ENCODE results near the gene USP11. TPM values are rescaled to one million over a fixed set of nuclear protein-coding genes. Genes with fewer than 3 reads are reported as not detected.

USP11 gene
- total RNA-seq (2014; rRNA removed; shearing (Covaris generic)), result 97.8 and 105 TPM in 2 replicates

DNA sequence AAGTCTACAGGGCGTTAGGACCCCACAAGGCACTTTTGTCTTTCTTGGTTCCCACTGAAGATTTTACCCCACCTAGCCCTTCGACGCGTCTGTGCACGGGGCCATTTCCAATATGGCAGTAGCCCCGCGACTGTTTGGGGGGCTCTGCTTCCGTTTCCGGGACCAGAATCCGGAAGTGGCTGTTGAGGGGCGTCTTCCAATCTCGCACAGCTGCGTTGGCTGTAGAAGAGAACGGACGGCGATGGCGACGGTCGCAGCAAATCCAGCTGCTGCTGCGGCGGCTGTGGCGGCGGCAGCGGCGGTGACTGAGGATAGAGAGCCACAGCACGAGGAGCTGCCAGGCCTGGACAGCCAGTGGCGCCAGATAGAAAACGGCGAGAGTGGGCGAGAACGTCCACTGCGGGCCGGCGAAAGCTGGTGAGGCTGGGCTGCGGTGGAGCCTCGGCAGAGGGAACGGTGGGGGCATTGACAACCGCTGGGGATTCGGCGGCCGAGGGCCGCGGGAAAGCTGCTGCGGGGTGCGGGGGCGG is at the start of gene USP11:
TSS of gene USP11 (plus strand) at position 207 of the 530 bp plus-strand sequence. CDS start at position 242, 35 bp downstream.
- peak; percentile 79 for DNase-seq
- Histone ChIP-seq H3K27me3 (ENCODE audit: control insufficient read depth, insufficient read depth, low read length) (no peaks in the 10 kb centered on the region), H3K4me3 (ENCODE audit: insufficient read depth, low read depth, low read length) (peak within 1 kb of the TSS; percentile 94), H3K36me3 (replicated peaks; ENCODE audit: control insufficient read depth, insufficient read depth, low read length) (peaks cover 6% of the 10 kb centered on the region)

DNA sequence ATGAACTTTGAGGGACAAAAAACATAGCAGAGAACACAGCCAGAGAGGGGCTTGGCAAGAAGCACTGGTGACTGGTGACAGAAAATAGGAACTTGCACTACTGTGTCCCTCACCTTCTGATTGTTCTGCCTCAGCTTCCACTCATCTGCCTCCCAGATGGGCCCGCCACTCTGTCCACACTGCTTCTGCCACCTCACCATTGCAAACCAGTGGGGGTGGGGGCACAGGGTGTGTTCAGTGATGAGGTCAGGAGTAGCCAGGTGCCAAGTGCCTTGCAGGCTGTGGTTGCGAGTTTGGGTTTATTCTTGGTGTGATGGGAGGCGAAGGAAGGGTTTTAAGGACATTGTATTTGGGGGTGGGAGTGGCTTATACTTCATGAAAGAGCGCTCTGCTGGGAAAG is 48.3 kb upstream of the USP11 start:
- Histone ChIP-seq H3K4me3 (ENCODE audit: insufficient read depth, low read depth, low read length) (no peak overlapping the region), H3K27me3 (ENCODE audit: control insufficient read depth, insufficient read depth, low read length) (no peaks in the 10 kb centered on the region), H3K36me3 (replicated peaks; ENCODE audit: control insufficient read depth, insufficient read depth, low read length) (peaks cover 16% of the 10 kb centered on the region)
- DNase-seq, result no peak

DNA sequence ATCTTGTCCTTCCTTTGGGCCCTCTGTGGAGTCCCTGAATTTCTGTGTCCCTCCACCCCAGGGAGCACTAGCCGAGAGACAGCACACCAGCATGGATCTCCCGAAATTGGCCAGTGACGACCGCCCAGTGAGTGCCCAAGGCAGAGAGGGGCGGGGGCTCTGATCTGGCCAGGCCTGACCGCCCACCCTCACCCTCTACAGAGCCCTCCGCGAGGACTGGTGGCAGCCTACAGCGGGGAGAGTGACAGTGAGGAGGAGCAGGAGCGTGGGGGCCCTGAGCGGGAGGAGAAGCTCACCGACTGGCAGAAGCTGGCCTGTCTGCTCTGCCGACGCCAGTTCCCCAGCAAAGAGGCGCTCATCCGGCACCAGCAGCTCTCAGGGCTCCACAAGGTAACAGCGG is 47.6 kb upstream of the USP11 start:
- H3K27me3 ChIP-seq (ENCODE audit: control insufficient read depth, insufficient read depth, low read length), result no peaks in the 10 kb centered on the region
- peaks cover 16% of the 10 kb centered on the region for H3K36me3 ChIP-seq (replicated peaks; ENCODE audit: control insufficient read depth, insufficient read depth, low read length)
- no peak for DNase-seq
- H3K4me3 ChIP-seq (ENCODE audit: insufficient read depth, low read depth, low read length), result no peak overlapping the region

DNA sequence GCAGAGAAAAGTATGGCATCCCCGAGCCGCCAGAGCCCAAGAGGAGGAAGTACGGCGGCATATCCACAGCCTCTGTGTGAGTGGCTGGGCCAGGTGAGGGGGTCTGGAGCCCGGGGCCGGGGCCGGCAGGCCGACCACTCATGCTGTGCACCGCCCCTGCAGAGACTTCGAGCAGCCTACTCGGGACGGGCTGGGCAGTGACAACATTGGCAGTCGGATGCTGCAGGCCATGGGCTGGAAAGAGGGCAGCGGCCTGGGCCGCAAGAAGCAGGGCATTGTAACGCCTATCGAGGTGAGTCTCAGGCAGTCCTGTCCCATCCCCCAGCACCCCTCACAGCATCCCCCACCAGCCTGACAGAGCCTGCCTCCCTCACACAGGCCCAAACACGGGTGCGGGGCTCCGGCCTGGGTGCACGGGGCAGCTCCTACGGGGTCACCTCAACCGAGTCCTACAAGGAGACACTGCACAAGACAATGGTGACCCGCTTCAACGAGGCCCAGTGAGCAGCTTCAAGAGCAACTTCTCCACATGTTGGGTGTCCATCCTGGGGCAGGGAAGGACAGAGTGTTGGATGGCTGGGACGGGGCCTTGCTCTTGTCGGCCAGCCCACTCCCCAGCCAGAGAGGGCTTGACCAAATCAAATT is 46.6 kb upstream of the USP11 start:
- H3K36me3 ChIP-seq (replicated peaks; ENCODE audit: control insufficient read depth, insufficient read depth, low read length), result peaks cover 12% of the 10 kb centered on the region
- no peak for DNase-seq
- no peak overlapping the region for H3K4me3 ChIP-seq (ENCODE audit: insufficient read depth, low read depth, low read length)
- peaks cover 3% of the 10 kb centered on the region for H3K27me3 ChIP-seq (ENCODE audit: control insufficient read depth, insufficient read depth, low read length)

DNA sequence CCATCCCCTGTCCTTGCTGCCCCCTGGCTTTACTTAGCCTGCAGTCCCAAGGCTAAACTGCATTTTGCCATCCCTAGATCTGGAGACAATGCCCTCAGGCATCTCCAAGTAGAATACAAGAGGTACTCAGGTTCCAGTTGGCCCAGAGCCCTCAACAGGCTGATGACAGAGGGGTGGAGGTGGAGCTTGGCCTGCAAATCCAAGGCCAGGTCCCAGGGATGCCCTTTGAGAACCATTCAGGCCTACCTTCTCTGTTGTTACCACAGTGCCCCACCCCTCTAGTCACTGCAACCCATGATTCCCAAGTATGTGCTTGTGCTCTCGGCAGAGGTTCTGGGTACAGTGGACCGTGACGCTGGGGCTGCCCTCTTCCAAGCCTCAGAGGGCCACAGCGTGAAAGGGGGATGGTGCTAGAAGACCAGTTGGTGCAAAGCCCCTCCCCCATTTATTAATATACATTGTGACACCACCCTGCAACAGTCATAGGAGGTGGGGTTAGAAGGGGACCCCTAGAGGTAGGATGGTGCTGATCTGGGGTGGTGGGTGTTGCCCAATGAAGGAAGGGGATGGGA is 45.6 kb upstream of the USP11 start:
- peaks cover 8% of the 10 kb centered on the region for H3K36me3 ChIP-seq (replicated peaks; ENCODE audit: control insufficient read depth, insufficient read depth, low read length)
- no peak overlapping the region for H3K4me3 ChIP-seq (ENCODE audit: insufficient read depth, low read depth, low read length)
- no peak for DNase-seq
- H3K27me3 ChIP-seq (ENCODE audit: control insufficient read depth, insufficient read depth, low read length), result peaks cover 4% of the 10 kb centered on the region

GRCh38 chrX:47189906-47190305 is 42.9 kb upstream of the USP11 start:
- peaks cover 2% of the 10 kb centered on the region for H3K36me3 ChIP-seq (replicated peaks; ENCODE audit: control insufficient read depth, insufficient read depth, low read length)
- no peak for DNase-seq
- H3K4me3 ChIP-seq (ENCODE audit: insufficient read depth, low read depth, low read length), result peak overlapping the region; percentile 6
- peaks cover 4% of the 10 kb centered on the region for H3K27me3 ChIP-seq (ENCODE audit: control insufficient read depth, insufficient read depth, low read length)

GRCh38 chrX:47190445-47191269 is 42.2 kb upstream of the USP11 start:
- H3K27me3 ChIP-seq (ENCODE audit: control insufficient read depth, insufficient read depth, low read length), result peaks cover 4% of the 10 kb centered on the region
- H3K36me3 ChIP-seq (replicated peaks; ENCODE audit: control insufficient read depth, insufficient read depth, low read length), result peaks cover 4% of the 10 kb centered on the region
- peak overlapping the region; percentile 69 for H3K4me3 ChIP-seq (ENCODE audit: insufficient read depth, low read depth, low read length)
- peak; percentile 97 for DNase-seq

GRCh38 chrX:47191331-47191730 is 41.5 kb upstream of the USP11 start:
- Histone ChIP-seq H3K27me3 (ENCODE audit: control insufficient read depth, insufficient read depth, low read length) (peaks cover 4% of the 10 kb centered on the region), H3K4me3 (ENCODE audit: insufficient read depth, low read depth, low read length) (peak overlapping the region; percentile 69), H3K36me3 (replicated peaks; ENCODE audit: control insufficient read depth, insufficient read depth, low read length) (peaks cover 6% of the 10 kb centered on the region)
- DNase-seq, result peak; percentile 58

GRCh38 chrX:47191806-47192401 is 40.9 kb upstream of the USP11 start:
- H3K27me3 ChIP-seq (ENCODE audit: control insufficient read depth, insufficient read depth, low read length), result peaks cover 4% of the 10 kb centered on the region
- peaks cover 12% of the 10 kb centered on the region for H3K36me3 ChIP-seq (replicated peaks; ENCODE audit: control insufficient read depth, insufficient read depth, low read length)
- H3K4me3 ChIP-seq (ENCODE audit: insufficient read depth, low read depth, low read length), result peak overlapping the region; percentile 69
- no peak for DNase-seq

DNA sequence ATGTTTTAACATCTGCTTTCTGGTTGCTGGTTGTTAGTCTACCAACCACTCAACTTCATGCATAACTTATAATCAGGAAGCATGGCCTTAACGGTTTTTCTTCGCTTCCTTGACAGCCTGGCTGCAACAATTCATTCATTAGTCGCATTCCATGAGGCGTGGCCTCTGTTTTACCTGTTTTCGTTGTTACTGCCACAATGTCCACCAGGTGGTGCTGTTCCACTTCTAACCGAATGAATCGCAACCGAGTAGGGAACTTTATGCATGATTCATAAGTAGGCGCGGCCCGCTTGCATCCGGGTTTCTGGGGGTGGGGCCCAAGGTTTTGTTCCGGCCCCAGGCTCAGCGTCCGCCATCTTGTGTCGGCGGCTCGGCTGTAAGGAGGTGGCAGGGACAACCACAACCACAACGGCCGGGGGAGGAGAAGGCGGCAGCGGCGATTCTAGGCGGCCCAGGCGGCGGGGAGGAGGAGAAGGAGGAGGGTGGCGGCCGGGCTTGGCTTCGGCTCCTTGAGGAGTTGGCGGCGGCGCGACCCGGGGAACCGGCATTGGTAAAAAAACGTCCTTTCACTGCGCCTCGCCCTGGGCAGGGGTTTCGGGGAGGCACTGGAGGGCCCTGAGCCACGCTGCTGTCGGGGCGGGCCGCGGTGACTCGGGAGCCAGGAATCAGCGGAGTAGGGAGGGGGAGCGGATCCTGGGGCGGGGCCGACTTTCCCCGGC is 39.2 kb upstream of the USP11 start, which contains the start of gene UBA1:
TSS of gene UBA1 (plus strand) at position 355 of the 719 bp plus-strand sequence. CDS start 4,974 bp downstream, outside the sequence.
- Histone ChIP-seq H3K36me3 (replicated peaks; ENCODE audit: control insufficient read depth, insufficient read depth, low read length) (peaks cover 22% of the 10 kb centered on the region), H3K27me3 (ENCODE audit: control insufficient read depth, insufficient read depth, low read length) (peaks cover 4% of the 10 kb centered on the region), H3K4me3 (ENCODE audit: insufficient read depth, low read depth, low read length) (peak within 1 kb of the TSS; percentile 97)
- peak; percentile 96 for DNase-seq

DNA sequence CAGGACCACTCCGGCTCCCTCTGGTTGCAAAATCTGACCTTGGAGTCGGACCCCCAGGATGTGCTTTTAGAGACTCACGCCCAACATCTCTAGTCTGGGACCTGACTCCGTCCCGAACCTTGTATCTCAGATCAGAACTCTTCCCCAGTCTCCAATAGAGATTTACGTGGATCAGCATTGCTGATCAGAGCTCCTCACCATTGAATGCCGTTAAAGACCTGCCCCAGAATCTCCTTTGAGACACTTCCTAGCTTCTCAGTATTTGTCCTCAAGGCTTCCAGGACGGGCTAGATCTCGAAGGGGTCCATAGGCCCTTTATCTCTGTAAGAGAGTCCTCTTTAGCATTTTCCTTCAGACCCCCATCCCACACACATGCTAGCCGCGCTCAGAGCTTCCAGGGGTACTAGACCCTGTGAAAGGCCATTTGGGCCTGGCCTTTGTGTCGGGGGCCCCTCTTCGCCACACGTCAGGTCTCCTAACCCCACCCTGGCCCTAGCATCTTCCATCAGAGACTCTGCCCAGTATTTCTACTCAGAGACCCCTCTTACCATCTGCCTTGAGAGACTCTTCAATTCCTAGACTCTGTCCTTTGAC is 38.5 kb upstream of the USP11 start:
- H3K27me3 ChIP-seq (ENCODE audit: control insufficient read depth, insufficient read depth, low read length), result peaks cover 4% of the 10 kb centered on the region
- H3K4me3 ChIP-seq (ENCODE audit: insufficient read depth, low read depth, low read length), result peak overlapping the region; percentile 97
- no peak for DNase-seq
- H3K36me3 ChIP-seq (replicated peaks; ENCODE audit: control insufficient read depth, insufficient read depth, low read length), result peaks cover 29% of the 10 kb centered on the region

- Histone ChIP-seq H3K36me3 (replicated peaks; ENCODE audit: control insufficient read depth, insufficient read depth, low read length) (peaks cover 44% of the 10 kb centered on the region), H3K4me3 (ENCODE audit: insufficient read depth, low read depth, low read length) (0 out of 2 replicates have a peak overlapping the region, but pooled peaks have one; percentile 1), H3K27me3 (ENCODE audit: control insufficient read depth, insufficient read depth, low read length) (peaks cover 2% of the 10 kb centered on the region)
- no peak for DNase-seq
These were observed 36.7 kb upstream of the USP11 start for GRCh38 chrX:47196098-47196497.

- Histone ChIP-seq H3K4me3 (ENCODE audit: insufficient read depth, low read depth, low read length) (no peak overlapping the region; the same call in 1 of the 2 replicates), H3K36me3 (replicated peaks; ENCODE audit: control insufficient read depth, insufficient read depth, low read length) (peaks cover 58% of the 10 kb centered on the region), H3K27me3 (ENCODE audit: control insufficient read depth, insufficient read depth, low read length) (no peaks in the 10 kb centered on the region)
- DNase-seq, result no peak
These were observed 35.3 kb upstream of the USP11 start for GRCh38 chrX:47197526-47197925.

All from H7 (cell line).